ENCODE results near the gene ABCC5.

Gene ABCC5

GRCh38 chr3:184017672-184018423, at the start of gene ABCC5:
Gene ABCC5 (minus strand): TSS chr3:184017884. CDS start chr3:184014392, 3,492 bp downstream.
- DNase-seq (ENCODE audit: low read depth), result peak; percentile 91
- TF ChIP-seq MYC (IDR thresholded peaks at IDR 0.05; ENCODE audit: low read depth, low read length) (0 out of 2 replicates have a peak, but pooled peaks have one; percentile 30), POLR2A (IDR thresholded peaks at IDR 0.05; ENCODE audit: extremely low read depth, insufficient read length) (peak; percentile 52), MAX (IDR thresholded peaks at IDR 0.05; ENCODE audit: low read depth, low read length) (peak; percentile 44; the same call in 1 of the 2 replicates), CTCF (IDR thresholded peaks at IDR 0.05; ENCODE audit: low read depth, low read length) (no peak)
- peak within 1 kb of the TSS; percentile 89 for H3K4me3 ChIP-seq (ENCODE audit: low read depth, low read length)

GRCh38 chr3:184066211-184066610, 48.5 kb upstream of the ABCC5 start:
- no peak overlapping the region for H3K4me3 ChIP-seq (ENCODE audit: low read depth, low read length)
- TF ChIP-seq POLR2A (IDR thresholded peaks at IDR 0.05; ENCODE audit: extremely low read depth, insufficient read length), result no peak
- no peak for TF ChIP-seq MAX (IDR thresholded peaks at IDR 0.05; ENCODE audit: low read depth, low read length)
- no peak for TF ChIP-seq MYC (IDR thresholded peaks at IDR 0.05; ENCODE audit: low read depth, low read length)
- no peak for TF ChIP-seq CTCF (IDR thresholded peaks at IDR 0.05; ENCODE audit: low read depth, low read length)
- no peak for DNase-seq (ENCODE audit: low read depth)

- TF ChIP-seq MYC (IDR thresholded peaks at IDR 0.05; ENCODE audit: low read depth, low read length) (no peak), POLR2A (IDR thresholded peaks at IDR 0.05; ENCODE audit: extremely low read depth, insufficient read length) (no peak)
- no peak overlapping the region for H3K4me3 ChIP-seq (ENCODE audit: low read depth, low read length)
- DNase-seq (ENCODE audit: low read depth), result no peak
Measured at GRCh38 chr3:184062637-184063036, 45.0 kb upstream of the ABCC5 start.

GRCh38 chr3:184059424-184059823, 41.7 kb upstream of the ABCC5 start:
- no peak for DNase-seq (ENCODE audit: low read depth)
- no peak overlapping the region for H3K4me3 ChIP-seq (ENCODE audit: low read depth, low read length)
- TF ChIP-seq MAX (IDR thresholded peaks at IDR 0.05; ENCODE audit: low read depth, low read length) (no peak), POLR2A (IDR thresholded peaks at IDR 0.05; ENCODE audit: extremely low read depth, insufficient read length) (no peak), MYC (IDR thresholded peaks at IDR 0.05; ENCODE audit: low read depth, low read length) (no peak), CTCF (IDR thresholded peaks at IDR 0.05; ENCODE audit: low read depth, low read length) (no peak)

GRCh38 chr3:184058029-184058428, 40.3 kb upstream of the ABCC5 start:
- TF ChIP-seq POLR2A (IDR thresholded peaks at IDR 0.05; ENCODE audit: extremely low read depth, insufficient read length) (no peak), MYC (IDR thresholded peaks at IDR 0.05; ENCODE audit: low read depth, low read length) (no peak), CTCF (IDR thresholded peaks at IDR 0.05; ENCODE audit: low read depth, low read length) (no peak), MAX (IDR thresholded peaks at IDR 0.05; ENCODE audit: low read depth, low read length) (no peak)
- H3K4me3 ChIP-seq (ENCODE audit: low read depth, low read length), result no peak overlapping the region
- DNase-seq (ENCODE audit: low read depth), result no peak

DNA sequence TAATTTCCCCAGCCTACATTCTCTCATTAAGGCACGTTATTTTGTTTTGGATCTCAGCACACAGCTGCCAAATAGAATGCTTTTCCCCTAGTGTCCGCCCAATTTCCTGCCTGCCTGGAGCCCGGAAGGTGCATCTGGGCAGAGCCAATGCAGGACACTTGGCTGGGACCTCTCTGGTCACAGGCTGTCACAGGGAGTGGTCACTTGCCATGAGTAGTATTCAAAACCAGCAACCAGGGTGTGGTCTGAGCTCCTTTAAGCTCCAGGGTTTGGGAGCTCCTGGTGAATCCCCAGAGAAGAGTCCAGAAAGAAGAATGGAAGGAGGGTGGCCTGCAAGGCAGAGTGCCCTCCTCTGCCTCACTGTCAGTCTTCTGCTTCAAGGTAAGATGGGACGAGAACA, 35.1 kb upstream of the ABCC5 start, which contains the start of gene HTR3C:
HTR3C (plus strand) TSS at position 281 of the 400 bp plus-strand sequence; CDS start at position 315, 34 bp downstream.
- no peak for DNase-seq (ENCODE audit: low read depth)
- H3K4me3 ChIP-seq (ENCODE audit: low read depth, low read length), result no peak within 1 kb of the TSS
- TF ChIP-seq POLR2A (IDR thresholded peaks at IDR 0.05; ENCODE audit: extremely low read depth, insufficient read length) (no peak), MAX (IDR thresholded peaks at IDR 0.05; ENCODE audit: low read depth, low read length) (no peak), CTCF (IDR thresholded peaks at IDR 0.05; ENCODE audit: low read depth, low read length) (no peak), MYC (IDR thresholded peaks at IDR 0.05; ENCODE audit: low read depth, low read length) (no peak)

All from NB4 (cell line).